Cardiac muscle cell (in vitro differentiated cells and primary cell): ENCODE measurements around the gene TLCD4. TPM values are rescaled to one million over a fixed set of nuclear protein-coding genes. Genes with fewer than 3 reads are reported as not detected.

ENCODE experiments used
- DNase-seq, 2 donors: peaks; one replicate each; pipeline versions ENCODE4 v3.0.0 to v3.0.0-alpha.2; 2010 to 2017; ENCODE audit warnings: low read depth in 1 of 2, low spot score in 1 of 2
- H3K27ac ChIP-seq: fragments of 200-600 bp; sonication (generic); 2 replicates; pipeline ENCODE4 v1.5.1; 2016
- H3K27me3 ChIP-seq: fragments of 200-600 bp; sonication (generic); 2 replicates; pipeline ENCODE4 v1.6.0; 2016; ENCODE audit warnings: control low read depth
- H3K36me3 ChIP-seq: fragments of 200-600 bp; sonication (generic); 2 replicates; pipeline ENCODE4 v1.5.1; 2016; ENCODE audit warnings: control low read depth
- H3K4me1 ChIP-seq: fragments of 200-600 bp; sonication (generic); 2 replicates; pipeline ENCODE4 v1.8.1; 2017; ENCODE audit warnings: low read depth, mild to moderate bottlenecking, mixed run types
- H3K4me3 ChIP-seq: fragments of 200-600 bp; sonication (generic); 2 replicates; pipeline ENCODE4 v1.5.1; 2016; ENCODE audit warnings: mild to moderate bottlenecking
- H3K9me3 ChIP-seq: fragments of 200-600 bp; sonication (generic); 2 replicates; pipeline ENCODE4 v1.5.1; 2017; ENCODE audit warnings: low read depth, mild to moderate bottlenecking, control low read depth
- polyA plus RNA-seq: library from polyadenylated mRNA; unstranded; fragments of >200 nt; fragmentation: Nextera tagmentation; extraction: Ambion mirVana; gene quantifications from 2 replicates; pipeline ENCODE4 v1.2.1, GENCODE V29; 2016
- total RNA-seq: library from RNA; depleted of rRNA; stranded (reverse); fragments of >200 nt; gene quantifications from 2 replicates; pipeline ENCODE4 v1.2.3, GENCODE V29; 2016
- TF ChIP-seq, protein P1 (sequence below): IDR thresholded peaks from 2 replicates; pipeline ENCODE4 v1.5.1; 2012; ENCODE audit warnings: low read depth, mild to moderate bottlenecking, low read length

The TLCD4 gene
- total and polyA plus RNA-seq, 2 experiments from 2014 or later = 13.7 to 15.1 TPM

DNA sequence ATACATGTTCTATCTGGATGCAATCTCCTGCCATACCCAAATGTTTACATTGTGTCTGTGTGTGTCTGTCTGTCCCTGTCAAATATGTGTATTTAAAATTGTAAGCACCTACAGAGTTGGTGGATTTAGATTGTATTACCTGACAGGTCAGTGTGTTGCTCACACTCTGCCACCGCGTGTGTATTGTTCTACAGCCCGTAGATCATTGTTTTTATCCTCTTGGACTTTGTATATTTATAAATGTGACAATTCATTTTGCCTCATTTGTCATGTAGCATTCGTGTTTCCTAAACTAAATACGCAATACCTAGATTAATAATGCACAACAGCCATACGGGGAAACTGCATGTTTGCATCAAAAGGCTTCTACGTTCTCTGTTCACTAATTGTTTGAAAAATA is 45.0 kb upstream of the TLCD4 start:
- Histone ChIP-seq H3K27me3 (no peaks in the 10 kb centered on the region), H3K4me3 (peak overlapping the region; percentile 74), H3K9me3 (no peaks in the 10 kb centered on the region), H3K36me3 (no peaks in the 10 kb centered on the region), H3K4me1 (peaks cover 2% of the 10 kb centered on the region), H3K27ac (peak overlapping the region; percentile 74)
- TF ChIP-seq, protein P1, sequence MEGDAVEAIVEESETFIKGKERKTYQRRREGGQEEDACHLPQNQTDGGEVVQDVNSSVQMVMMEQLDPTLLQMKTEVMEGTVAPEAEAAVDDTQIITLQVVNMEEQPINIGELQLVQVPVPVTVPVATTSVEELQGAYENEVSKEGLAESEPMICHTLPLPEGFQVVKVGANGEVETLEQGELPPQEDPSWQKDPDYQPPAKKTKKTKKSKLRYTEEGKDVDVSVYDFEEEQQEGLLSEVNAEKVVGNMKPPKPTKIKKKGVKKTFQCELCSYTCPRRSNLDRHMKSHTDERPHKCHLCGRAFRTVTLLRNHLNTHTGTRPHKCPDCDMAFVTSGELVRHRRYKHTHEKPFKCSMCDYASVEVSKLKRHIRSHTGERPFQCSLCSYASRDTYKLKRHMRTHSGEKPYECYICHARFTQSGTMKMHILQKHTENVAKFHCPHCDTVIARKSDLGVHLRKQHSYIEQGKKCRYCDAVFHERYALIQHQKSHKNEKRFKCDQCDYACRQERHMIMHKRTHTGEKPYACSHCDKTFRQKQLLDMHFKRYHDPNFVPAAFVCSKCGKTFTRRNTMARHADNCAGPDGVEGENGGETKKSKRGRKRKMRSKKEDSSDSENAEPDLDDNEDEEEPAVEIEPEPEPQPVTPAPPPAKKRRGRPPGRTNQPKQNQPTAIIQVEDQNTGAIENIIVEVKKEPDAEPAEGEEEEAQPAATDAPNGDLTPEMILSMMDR = no peak
- no peak for DNase-seq

DNA sequence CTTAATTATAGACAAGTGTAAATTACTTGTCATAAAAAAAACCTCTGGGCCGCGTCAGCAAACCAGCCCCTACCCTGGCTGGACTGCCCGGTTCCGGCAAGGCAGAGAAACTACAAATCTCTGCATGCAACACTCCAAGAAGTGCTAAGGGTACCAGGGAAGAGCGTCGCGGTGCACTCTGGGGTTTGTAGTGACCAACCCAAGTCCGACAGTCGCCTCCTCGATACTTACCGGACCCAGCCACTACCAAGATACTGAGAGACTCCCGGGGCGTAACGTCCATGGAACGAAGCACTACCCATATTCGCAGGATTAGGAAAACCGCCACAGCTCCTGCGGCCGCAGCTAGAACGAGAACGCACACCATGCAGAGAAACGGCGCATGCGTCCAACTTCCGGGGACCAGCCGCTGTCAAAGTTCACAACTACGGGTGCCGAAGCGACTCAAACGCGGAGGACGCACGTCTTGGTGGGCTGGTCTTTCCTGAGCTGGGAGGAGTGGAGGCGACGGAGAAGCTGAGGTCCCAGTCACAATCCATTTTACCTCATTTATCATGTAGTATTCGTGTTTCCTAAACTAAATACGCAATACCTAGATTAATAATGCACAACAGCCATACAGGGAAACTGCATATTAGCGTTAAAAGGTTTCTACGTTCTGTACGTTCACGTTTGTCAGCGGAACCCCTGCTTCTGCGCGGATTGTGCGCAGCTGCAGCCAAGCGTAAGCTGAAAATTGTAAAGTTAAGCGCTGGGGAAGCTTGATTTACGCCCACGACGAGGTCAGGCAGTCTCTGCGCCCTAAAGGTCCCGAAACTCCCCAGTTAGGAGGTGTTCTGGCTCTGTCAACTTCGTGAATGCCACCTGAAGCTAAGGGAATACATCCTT is 44.4 kb upstream of the TLCD4 start, which contains the start of gene ALG14:
ALG14 (minus strand) TSS at position 420 of the 888 bp plus-strand sequence; CDS start at position 367, 53 bp downstream.
- TF ChIP-seq, protein P1 = no peak
- DNase-seq = peak; percentile 95 to 97
- no peaks in the 10 kb centered on the region for H3K9me3 ChIP-seq
- H3K27ac ChIP-seq = peak within 1 kb of the TSS; percentile 74
- no peaks in the 10 kb centered on the region for H3K36me3 ChIP-seq
- H3K4me3 ChIP-seq = peak within 1 kb of the TSS; percentile 74
- H3K4me1 ChIP-seq = no peaks in the 10 kb centered on the region
- no peaks in the 10 kb centered on the region for H3K27me3 ChIP-seq

DNA sequence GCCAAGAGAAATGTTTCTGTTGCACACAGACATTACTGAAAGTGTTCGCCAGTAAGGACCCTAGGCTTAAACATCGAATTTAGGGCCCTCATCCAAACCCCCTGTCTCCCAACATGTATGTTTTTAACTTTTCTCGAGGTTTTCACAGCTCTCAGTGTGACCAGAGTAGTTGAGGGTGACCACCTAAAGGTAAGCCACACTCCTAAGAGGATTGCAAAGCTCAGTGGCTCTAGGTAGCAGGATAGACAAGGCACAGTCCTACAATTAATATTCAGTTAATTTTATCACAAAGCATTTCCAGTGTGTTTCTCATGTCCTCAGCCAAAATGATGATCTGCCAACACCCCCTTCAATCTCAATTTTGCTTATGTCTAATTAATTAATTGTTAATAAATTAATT is 43.7 kb upstream of the TLCD4 start:
- no peaks in the 10 kb centered on the region for H3K4me1 ChIP-seq
- no peaks in the 10 kb centered on the region for H3K27me3 ChIP-seq
- TF ChIP-seq, protein P1 = no peak
- H3K9me3 ChIP-seq = no peaks in the 10 kb centered on the region
- no peak overlapping the region for H3K27ac ChIP-seq
- no peaks in the 10 kb centered on the region for H3K36me3 ChIP-seq
- DNase-seq = no peak
- H3K4me3 ChIP-seq = peak overlapping the region; percentile 74

DNA sequence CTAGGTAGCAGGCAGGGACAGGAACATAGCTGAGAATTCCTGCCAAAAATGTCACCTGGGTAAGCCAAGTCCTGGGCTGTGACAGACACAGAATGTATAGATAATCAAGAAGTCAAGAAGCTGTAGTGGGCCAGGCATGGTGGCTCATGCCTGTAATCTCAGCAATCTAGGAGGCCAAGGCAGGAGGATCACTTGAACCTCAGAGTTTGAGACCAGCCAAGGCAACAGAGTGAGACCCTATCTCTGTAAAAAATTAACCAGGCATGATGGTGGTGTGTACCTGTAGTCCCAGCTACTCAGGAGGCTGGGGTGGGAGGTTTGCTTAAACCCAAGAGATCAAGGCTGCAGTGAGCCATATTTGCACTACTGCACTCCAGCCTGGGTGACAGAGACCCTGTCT is 41.1 kb upstream of the TLCD4 start:
- Histone ChIP-seq H3K4me3 (no peak overlapping the region), H3K4me1 (no peaks in the 10 kb centered on the region), H3K36me3 (no peaks in the 10 kb centered on the region), H3K27ac (no peak overlapping the region), H3K27me3 (no peaks in the 10 kb centered on the region), H3K9me3 (no peaks in the 10 kb centered on the region)
- DNase-seq = no peak
- TF ChIP-seq, protein P1 = no peak

DNA sequence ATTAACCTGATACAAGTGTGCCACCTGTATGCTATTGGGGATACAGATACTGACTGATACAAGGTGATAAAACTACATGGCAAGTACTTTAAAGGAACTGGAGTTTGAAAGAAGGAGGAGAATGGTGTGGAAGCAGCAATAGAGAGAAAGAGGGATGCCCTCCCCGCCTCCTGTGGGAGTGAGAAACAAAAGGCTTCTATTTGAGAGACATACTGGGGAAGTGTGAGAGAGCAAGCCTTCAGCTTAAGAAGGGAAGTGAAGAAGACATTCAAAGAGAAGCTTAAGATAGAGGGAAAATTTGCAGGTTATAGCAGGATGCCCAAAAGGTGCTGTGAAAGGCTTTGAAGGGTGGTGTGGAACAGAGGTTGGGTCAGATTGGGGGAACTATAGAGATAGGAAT is 36.7 kb upstream of the TLCD4 start:
- Histone ChIP-seq H3K9me3 (no peaks in the 10 kb centered on the region), H3K27me3 (no peaks in the 10 kb centered on the region), H3K36me3 (no peaks in the 10 kb centered on the region), H3K27ac (no peak overlapping the region), H3K4me1 (no peaks in the 10 kb centered on the region), H3K4me3 (no peak overlapping the region)
- TF ChIP-seq, protein P1 = no peak
- DNase-seq = no peak
